Superior temporal gyrus (tissue), 1 donor: Measurements from ENCODE around the gene IGFL4.

Experiments used
- DNase-seq: peaks from one replicate; pipeline ENCODE4 v3.0.0-alpha.2; 2016; ENCODE audit errors: extremely low spot score

IGFL4 gene

DNA sequence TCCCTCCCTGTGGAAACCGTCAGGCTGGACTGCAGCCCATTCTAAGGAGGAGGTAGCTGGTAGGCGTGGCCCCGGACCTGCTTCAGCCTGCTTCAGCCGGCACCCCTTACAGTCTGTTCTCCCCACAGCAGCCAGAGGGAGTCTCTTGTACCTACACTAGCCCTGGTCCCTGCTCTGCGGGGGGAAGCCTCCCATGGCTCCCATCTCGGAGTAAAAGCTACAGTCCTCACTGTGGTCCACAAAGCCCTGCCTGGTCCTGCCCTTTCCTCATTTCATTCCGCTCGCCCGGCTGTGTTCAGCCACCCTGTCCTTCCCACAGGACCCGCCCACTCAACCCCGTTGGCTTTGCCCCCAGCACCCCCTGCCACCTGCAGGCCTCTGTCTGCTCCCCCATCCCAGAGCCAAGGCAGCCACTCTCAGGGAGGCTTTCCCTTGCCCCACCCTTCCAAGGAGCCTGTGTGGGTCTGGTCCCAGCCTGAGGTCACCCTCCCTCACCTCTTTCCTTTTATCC, 19.2 kb downstream of the IGFL4 start:
- DNase-seq, result no peak

DNA sequence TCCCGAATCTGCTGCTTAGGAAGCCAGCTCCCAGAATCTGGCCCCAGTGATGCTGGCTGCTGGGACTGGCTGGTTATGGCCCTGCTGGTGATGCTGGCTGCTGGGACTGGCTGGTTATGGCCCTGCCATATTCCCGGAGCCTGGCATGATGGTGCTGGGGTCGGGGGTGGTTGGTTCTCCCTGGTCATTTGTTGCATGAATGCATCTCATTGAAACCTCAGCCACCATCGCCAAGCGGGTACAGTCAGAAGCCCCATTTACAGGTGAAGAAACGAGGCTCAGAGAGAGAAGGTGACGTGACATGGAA, 20.0 kb downstream of the IGFL4 start:
- DNase-seq, result no peak

DNA sequence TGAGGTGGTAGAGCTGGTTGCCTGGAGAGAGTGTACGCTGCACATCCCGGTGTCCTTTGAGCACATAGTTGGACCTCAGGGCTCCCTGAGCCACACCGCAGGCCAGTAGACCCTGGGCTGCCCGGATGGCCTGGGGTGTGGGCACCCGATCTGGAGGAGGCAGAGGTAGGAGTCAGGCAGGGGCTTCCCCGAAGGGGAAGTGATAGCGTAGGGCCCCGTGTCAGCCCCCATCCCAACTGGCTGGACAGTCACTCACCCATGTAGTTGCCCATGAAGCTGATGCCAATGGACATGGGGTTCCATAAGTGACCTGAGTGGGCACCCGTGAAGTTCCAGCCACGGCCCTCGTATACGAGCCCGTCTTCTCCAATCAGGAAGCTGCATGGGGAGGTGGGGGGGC, 21.5 kb downstream of the IGFL4 start:
- no peak for DNase-seq

DNA sequence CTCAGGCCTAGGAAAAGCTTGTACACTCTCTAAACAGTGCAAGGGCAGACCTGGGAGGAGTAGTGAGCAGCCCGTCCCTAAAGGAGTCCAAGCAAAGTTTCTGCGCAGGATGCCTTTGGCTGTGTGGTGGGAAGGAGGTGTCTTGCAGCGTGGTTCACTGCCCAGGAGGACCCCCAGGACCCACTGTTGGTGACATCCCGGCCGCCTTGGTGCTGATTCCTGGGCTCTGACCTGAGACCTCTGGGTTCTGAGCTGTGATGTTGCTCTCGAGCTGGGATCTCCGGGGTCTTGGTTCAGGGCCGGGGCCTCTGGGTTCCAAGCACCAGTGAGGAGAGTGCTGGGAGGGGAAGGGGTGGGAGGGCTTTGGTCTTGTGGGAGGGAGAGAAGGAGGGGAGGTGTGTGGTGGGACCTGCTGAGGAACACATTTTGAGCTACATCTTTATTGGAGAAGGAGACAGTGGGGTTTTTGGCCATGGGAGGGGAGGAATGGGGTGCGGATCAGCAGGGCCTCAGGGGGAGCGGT, 22.0 kb downstream of the IGFL4 start:
- no peak for DNase-seq

DNA sequence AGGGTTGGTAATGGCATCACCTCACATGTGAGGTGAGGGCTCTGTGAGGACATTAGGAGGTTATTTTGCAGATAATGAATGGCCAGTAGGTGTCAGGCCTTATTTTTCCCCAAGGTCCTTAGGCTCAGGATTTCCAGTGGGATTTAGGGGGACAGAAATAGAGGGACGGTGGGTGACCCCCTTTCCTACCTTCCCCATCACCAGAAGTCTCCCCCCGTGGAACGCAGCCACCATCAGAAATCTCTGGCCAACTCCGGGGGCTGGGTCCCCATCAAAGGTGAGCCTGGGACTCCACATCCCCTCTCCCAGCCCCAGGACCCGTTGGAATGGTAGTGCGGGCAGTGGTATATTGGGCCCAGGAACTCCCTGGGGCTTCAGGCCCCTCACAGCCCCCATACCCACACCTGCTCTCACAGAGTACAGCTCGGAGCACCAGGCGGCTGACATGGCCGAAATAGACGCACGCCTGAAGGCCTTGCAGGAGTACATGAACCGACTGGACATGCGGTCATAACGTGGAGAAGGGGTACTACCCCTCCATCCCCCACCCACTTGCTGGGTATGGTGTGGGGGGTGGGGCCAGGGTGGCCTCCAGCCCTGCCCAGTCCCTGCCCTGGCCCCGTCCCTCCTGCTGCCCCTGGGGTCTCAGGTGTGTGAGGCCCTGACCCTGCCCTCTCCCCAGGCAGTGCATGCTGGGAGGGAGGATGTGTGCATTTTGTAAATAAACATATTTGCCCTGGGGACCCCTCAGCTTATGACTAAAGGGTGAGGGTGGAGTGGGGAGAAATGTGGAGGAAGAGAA, 22.7 kb downstream of the IGFL4 start:
- no peak for DNase-seq

DNA sequence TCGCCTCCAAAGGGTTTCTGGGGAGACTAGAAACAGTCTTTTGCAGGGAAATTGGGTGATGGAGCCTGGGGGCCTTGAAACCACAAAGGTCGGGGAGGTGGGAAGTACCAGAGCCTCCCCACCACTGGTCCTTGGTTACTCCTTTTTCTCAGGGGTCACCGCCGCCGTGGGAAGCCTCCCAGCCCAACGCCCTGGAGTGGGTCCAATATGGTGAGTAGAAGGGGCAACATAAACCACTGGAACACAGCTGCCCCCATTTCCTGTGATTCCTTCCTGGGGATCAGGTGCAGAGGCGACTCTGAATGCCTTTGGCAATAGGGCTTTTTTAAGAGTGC, 23.7 kb downstream of the IGFL4 start:
- no peak for DNase-seq

DNA sequence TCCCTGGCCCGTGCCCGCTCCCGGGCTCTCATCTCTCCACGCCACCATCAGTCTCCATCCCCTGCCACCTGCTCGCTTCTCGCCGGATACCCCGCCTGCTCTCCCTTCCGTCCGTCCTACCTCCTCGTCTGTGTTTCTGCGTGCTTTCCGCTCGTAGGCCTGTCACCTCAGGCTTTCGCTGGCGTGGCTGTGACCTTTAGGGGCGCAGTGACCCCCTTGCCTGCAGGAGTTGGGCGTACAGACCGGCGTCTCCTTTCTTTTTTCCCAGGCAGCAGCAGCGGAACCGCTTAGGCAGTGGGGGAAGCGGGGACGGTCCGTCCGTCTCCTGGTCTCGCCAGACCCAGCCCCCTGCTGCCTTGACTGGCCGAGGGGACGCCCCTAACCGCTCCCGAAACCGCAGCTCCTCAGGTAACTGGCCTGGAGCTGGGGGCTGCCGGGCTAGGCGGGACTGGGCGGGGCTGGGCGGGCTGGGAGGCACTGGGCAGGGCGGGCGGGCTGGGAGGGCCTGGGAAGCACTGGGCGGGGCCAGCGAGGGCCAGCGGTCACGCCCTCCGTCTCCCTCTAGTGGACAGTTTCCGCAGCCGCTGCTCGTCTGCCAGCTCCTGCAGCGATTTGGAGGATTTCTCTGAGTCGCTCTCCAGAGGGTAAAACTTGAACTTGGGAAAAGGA, 24.2 kb downstream of the IGFL4 start:
- DNase-seq, result peak; percentile 89

DNA sequence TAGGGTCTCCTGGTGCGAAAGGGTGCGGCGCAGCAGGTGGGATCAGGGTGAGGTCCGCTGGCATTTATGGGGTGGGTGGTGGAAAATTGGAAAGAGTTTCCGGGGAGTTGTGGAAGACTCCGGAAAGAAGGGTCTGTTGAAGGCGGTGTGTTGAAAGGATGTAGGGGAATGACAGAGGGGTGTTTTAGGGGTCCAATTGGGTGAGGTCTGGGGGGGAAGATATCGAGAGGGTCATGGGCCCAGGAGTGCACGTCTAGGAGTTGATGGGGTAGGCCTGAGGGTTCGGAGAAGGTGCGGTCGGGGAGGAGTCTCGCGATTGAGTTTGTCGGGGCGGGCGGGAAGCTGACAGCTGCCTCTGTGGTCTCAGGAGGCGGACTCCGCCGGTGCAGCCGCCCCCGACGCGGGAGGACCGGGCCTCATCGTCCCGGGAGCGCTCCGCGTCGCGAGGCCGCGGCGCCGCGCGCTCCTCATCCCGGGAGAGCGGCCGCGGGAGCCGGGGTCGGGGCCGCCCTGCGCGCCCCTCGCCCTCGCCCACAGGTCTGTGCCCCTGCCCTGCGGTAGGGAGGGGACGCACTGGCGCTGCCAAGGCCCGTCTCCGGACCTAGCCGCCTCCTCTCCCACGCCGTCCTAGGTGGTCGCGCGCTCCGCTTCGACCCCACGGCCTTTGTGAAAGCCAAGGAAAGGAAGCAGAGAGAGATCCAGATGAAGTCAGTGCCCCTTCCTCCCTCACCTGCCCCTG, 24.9 kb downstream of the IGFL4 start:
- DNase-seq, result no peak

DNA sequence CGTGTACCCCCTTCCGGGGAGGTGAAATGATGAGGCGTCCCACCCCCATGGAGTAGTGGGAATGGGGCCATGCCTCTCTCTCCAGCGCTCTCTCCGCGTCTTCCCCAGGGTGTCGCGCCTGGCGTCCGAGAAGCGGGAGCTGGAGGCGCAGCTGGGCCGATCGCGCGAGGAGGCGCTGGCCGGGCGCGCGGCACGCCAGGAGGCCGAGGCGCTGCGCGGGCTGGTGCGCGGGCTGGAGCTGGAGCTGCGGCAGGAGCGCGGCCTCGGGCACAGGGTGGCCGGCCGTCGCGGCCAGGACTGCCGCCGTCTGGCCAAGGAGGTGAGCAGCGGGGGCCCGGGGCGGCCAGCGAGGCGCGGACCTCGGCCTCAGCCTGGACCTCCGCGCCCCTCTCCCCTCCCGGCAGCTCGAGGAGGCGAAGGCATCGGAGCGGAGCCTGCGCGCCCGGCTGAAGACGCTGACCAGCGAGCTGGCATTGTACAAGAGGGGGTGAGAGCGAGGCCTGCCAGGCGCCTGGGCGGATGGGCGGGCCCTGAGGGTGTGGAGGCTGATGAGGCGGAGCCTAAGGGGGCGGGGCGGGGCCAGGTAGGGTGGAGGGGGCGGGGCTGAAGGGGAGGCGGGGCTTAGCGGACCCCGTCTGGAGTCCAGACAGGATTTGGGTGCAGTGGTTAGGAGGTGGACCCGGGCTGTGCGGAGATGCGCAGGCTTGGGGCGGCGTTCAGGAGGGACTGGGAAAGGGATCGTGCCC, 25.7 kb downstream of the IGFL4 start:
- DNase-seq, result no peak

DNA sequence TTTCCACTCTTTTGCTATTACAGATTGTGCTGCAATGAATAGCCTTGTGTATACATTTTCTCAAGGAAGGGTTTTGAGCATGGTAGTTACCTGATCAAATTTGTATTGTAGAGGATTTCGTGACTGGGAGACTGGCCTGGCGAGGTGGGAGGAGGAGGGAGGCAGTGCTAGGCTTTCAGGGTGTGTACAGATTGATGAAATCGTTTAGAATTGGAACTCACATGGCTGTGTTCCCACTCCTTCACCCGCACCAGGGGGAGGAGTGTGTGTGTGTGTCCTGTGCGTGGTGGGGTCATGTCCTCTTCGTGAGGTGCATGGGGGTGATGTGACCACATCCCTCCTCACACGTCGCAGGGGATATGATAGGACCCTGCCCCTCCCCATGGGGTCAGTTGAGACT, 26.3 kb downstream of the IGFL4 start:
- DNase-seq, result peak; percentile 15

DNA sequence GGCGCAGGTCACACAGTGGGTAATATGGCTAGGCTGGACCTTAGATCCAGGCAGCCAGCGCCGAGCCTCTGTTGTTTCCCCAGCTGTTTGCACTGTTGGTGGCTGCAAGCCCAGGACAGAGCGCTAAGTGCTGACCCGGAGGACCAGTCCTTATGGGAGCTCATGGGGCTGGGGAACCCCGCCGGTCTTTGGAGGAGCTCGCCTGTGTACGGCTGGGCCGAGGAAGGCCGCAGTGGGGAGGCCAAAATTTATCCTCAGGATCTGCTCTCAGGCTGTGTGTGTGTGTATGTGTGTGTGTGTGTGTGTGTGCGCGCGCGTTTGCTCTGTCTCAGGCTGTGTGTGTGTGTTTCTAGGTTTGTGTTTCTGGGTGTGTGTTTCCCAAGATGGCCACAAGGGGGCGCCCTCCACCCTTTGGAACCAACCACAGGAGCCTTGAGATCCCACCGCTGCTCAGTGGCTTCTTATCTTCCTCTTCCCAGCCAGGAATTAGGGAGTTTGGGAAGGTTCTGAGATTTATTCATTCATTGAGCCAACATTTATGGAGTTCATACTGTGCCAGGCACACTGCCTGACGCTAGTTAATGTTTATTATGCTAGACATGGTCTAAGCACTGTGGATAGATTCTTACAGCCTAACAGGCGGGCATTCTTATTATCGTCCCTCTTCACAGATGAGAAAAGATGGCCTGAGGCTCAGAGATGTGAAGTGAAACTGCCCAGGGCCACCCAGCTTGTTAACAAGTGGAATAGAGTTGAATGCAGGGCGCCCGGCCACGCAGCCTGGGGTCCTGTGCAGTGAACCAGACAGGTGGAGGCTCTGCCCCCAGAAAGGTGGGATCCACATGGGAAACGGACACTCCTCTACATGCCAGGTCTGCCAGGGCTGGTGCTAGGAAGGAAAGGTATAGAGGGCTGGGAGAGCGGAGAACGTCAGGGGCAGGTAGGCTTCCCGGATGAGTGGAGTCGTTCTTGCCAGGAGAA, 31.0 kb downstream of the IGFL4 start:
- peak; percentile 88 for DNase-seq

DNA sequence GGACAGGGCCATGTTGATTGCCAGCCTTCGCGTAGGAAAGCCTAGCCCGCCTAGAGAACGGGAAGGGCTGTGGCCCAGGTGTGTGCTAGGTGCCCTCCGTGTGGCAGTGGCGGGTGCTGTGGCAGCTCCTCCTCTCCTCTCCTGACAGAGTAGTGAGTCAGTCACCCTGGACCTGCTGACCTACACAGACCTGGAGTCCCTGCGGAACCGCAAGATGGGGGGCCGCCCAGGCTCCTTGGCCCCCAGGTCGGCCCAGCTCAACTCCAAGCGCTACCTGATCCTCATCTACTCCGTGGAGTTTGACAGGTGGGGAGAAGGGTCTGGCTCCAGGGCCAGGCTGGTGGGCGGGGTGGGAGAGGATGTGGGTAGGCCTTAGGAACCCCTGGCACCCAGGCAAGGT, 34.4 kb downstream of the IGFL4 start:
- DNase-seq, result no peak

DNA sequence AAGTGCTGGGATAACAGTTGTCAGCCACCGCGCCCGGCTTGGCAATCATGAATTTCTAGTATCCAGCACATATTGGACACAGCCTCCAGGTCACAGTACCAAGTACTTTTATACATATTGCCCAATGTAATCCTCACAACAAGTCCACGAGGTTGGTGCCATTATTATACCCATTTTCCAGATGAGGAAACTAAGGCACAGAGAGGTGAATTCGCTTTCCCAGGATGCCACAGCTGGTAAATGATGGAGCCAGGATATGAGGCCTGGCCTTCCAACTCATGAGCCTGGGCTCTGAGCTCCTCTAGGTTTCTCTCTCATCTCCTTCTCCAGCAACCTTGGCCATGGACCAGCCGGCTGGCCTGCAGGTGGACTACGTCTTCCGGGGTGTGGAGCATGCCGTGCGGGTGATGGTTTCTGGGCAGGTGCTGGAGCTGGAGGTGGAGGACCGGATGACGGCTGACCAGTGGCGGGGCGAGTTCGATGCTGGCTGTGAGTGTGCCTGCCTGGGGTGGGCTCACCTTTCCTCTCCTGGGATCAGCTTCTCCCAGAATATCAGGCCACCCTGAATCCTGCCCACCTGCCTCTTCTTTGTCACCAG, 38.0 kb downstream of the IGFL4 start:
- DNase-seq, result no peak

DNA sequence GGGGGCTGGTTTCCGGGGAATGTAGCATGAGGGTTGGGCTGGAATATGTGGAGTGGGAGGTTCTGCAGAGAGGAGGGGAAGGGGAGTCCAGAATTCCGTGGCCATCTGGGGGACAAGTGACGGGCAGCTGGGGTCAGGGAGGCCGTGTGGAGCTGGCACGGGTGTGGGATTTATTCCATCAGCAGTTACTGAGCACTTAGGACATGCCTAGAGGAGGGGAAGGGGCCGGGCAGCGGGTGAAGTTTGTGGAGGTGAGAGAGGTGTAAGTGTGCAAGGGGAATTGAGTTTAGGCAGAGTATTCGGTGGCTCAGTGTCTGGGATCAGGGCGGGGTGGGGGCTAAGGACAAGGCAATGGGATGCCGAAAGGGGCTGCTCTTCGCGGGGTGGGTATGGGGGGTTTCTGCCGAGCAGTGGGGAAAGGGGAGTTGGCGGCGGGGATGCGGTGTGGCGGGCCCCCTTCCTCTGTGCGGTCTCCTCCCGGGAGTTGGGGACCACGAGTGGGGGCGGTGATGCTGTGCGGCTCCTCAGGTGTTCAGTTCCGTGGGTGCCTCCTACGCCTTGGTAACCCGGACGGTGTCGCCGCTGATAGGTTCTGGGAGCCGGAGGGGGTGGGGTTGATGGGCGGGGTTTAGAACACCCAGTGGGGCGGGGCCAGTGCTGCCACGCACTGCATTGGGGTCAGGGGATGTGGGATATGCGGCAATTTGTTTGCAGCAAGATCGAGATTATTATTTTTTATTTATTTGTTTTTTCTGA, 40.1 kb downstream of the IGFL4 start:
- peak; percentile 52 for DNase-seq

DNA sequence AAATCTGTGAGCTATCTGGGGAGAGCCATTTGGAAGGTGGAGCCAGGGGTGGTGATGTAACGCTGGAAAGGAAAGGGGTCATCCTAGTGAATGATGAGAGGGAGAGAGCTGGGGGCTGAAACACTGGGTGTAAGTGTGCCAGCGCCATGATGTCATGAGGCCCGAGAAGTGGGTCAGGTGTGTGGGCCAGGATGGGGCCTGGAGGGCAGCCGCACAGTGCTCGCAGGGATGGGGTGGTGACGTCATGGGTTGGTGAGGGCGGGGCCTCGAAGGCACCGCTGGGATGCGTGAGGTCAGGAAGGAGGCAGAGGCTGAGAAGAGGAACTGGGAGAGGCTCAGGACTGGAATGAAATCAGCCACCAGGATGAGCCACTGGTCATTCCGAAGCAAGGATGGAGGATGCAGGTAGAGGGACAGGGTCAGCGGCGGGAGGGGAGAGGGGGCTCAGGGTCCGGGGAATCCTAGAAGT, 41.1 kb downstream of the IGFL4 start:
- DNase-seq, result peak; percentile 43

DNA sequence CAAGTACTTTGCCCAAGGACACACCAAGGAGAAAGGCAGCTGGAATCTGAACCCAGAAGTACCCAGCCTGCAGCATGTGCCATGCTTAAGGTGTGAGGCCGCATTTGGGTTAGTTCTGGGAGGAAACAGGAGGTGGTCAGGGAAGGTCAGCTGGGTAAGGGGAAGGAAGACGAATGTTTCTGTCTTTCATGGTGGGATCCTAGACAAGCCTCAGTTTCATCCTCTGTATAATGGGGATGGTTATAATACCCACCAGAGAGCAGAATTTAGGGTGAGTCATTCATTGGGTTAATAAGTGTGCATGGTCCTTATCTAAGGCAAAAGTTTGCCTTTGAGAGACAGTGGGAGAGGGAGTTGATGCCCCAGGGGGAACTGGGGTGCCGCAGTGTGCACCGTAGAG, 42.0 kb downstream of the IGFL4 start:
- DNase-seq, result no peak

DNA sequence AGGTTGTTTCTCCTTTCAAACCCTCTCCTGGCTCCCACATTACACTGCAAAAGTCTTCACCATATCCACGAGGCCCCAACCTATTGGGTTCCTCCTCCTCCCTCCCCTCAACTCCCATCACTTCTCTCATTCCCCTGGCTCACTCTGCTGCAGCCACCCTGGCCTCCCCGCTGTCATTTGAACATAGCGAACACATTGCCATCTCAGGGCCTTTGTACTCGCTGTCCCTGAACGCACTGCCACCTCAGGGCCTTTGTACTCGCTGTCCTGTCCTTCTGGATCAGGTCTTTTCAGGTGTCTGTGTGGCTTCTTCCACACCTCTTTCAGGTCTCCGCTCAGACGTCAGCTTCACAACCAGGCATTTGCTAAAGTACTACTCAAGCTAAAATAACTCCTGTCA, 43.9 kb downstream of the IGFL4 start:
- no peak for DNase-seq

DNA sequence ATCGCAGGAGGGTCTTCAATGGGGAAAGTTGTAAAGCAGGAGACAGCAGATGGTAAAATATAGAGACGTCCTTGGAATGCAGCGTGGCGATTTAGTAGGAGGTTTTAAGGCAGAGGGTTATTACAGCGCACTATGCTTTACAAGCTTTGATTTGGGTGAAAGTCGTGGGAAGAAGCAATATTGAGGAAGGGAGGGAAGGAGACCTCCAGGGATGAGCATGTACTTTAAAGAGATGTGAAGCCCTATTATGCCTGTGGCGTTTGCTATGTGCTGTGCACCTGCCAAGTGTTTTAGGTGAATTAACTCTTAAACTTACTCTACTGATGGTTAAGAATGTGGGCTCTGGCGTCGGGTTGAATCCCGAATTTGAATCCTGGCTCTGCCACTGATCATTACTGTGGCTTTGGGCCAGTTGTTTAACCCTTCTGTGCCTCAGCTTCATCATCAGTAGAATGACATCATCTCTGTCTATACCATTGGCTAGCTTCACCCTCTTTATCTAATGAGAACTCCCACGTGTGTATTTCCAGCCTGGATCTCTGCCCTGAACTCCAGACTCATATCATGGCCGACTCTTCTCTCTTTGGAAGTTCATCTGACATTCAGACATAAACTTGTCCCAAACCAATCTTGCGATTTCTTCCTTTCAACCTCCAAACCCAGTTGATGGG, 45.0 kb downstream of the IGFL4 start:
- no peak for DNase-seq
